Measurements from ENCODE around the gene APOE. TPM values are rescaled to one million over a fixed set of nuclear protein-coding genes. Genes with fewer than 3 reads are reported as not detected.

APOE gene
- total RNA-seq, 1 experiment from 2014 or later, result 530 TPM

- DNase-seq, result peak; percentile 100
- H4K8ac ChIP-seq (replicated peaks; ENCODE audit: insufficient read length, low read depth, low read length), result no peak overlapping the region
- Mint-ChIP-seq H3K27ac (peak overlapping the region; percentile 89 to 100 (median 97)), H3K27me3 (ENCODE audit: low read depth) (no peaks in the 10 kb centered on the region; the same call in 1 of the 2 replicates), H3K4me1 (peaks cover 3 to 23% of the 10 kb centered on the region in 2 experiments), H3K9me3 (no peaks in the 10 kb centered on the region), H3K36me3 (ENCODE audit: insufficient read depth in 1 of 3, low read depth in 3 of 3) (peaks cover 47 to 72% (median 68%) of the 10 kb centered on the region in 3 experiments; a peak in 6 of 7 replicates), H3K4me3 (peak overlapping the region; percentile 81 to 86)
- H3K14ac ChIP-seq (ENCODE audit: insufficient read depth, low read length), result no peak overlapping the region
- H2BK5ac ChIP-seq (ENCODE audit: insufficient read length, low read length), result no peak overlapping the region
- TF ChIP-seq CTCF (conservative IDR thresholded peaks at IDR 0.05), result no peak
- WGBS (ENCODE audit: extremely low coverage, insufficient read length, low lambda C conversion rate), result no CpG with 5 or more reads among the region's 40 CpGs
- H4K20me1 ChIP-seq (ENCODE audit: control insufficient read depth, insufficient read depth, insufficient read length), result peaks cover 3% of the 10 kb centered on the region
- H2BK120ac ChIP-seq (ENCODE audit: low read depth, low read length, poor library complexity, severe bottlenecking), result no peak overlapping the region
- no peak overlapping the region for H3K4ac ChIP-seq (ENCODE audit: low read depth, low read length)
- H2AK5ac ChIP-seq (ENCODE audit: insufficient read length, low read length), result no peak overlapping the region
- no peak overlapping the region for H4K5ac ChIP-seq (ENCODE audit: insufficient read length, low read depth, low read length)
- H3K23ac ChIP-seq (ENCODE audit: insufficient read length, low read depth, low read length), result no peak overlapping the region
- H3K27me3 ChIP-seq (ENCODE audit: insufficient read depth, low read length), result no peaks in the 10 kb centered on the region
- H3K56ac ChIP-seq (ENCODE audit: insufficient read length, low read depth, low read length), result no peak overlapping the region
- H3K79me2 ChIP-seq (ENCODE audit: insufficient read depth, low read length), result peaks cover 12% of the 10 kb centered on the region
- H2AFZ ChIP-seq (ENCODE audit: low read length), result no peak overlapping the region
- H3K9me3 ChIP-seq (ENCODE audit: control insufficient read depth, low read depth, low read length), result no peaks in the 10 kb centered on the region
- H3K4me1 ChIP-seq (ENCODE audit: insufficient read depth, low read length), result peaks cover 6% of the 10 kb centered on the region; the same call in 1 of the 2 replicates
- H3K27ac ChIP-seq (ENCODE audit: insufficient read length, low read depth, low read length), result peak overlapping the region; percentile 49
- H4K91ac ChIP-seq (ENCODE audit: insufficient read length, low read depth, low read length), result no peak overlapping the region
- peaks cover 6% of the 10 kb centered on the region for H3K23me2 ChIP-seq (ENCODE audit: insufficient read length, low read depth, low read length, poor library complexity, severe bottlenecking)
- H2BK15ac ChIP-seq (ENCODE audit: low read depth, low read length), result no peak overlapping the region
- no peak overlapping the region for H3K18ac ChIP-seq (ENCODE audit: insufficient read length, low read depth, low read length)
- no peak overlapping the region for H3T11ph ChIP-seq (ENCODE audit: low read length)
- H3K4me2 ChIP-seq (ENCODE audit: insufficient read depth, insufficient read length, low read length), result peak overlapping the region; percentile 60
- H2BK12ac ChIP-seq (ENCODE audit: insufficient read length, low read depth, low read length), result no peak overlapping the region
- peak overlapping the region; percentile 18 for H3K9ac ChIP-seq (ENCODE audit: extremely low read depth, insufficient read length, low read length)
- no peak overlapping the region for H2BK20ac ChIP-seq (ENCODE audit: low read depth, low read length, poor library complexity, severe bottlenecking)
- H3K79me1 ChIP-seq (ENCODE audit: insufficient read depth, low read depth, low read length, poor library complexity, severe bottlenecking), result peaks cover 15% of the 10 kb centered on the region
Observed at GRCh38 chr19:44890366-44891015, 15.1 kb upstream of the APOE start.
